NOMO-1 treated with dmso at 0.1 percent for 144 hours (cell line): ENCODE measurements around the gene ARHGAP24.

Experiments
- DNase-seq: peaks from one replicate; lab custom pipeline; 2025; ENCODE audit not compliant: unreplicated experiment; lab: John Stamatoyannopoulos, UW

The ARHGAP24 gene

GRCh38 chr4:85577307-85577706 is 102.4 kb downstream of the ARHGAP24 start:
- DNase-seq = no peak

DNA sequence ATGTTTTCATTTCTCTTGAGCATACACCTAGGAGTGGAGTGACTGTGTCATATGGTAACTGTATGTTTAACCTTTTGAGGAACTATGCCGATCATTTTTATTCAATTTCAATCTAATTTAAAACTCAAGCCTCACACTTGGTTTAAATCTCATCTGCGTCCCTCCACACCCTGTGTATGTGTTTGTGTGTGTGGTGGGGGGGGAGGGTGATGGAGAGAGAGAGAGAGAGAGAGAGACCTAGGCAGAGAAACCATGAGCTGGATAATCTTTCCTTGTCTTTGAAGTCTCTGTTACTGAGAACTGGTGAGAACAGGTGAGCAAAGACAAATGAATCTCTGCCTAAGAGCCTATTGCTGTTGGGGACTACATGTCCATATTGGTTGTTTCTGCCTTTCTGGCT is 105.0 kb downstream of the ARHGAP24 start:
- no peak for DNase-seq

GRCh38 chr4:85580489-85580888 is 105.5 kb downstream of the ARHGAP24 start:
- DNase-seq = no peak

DNA sequence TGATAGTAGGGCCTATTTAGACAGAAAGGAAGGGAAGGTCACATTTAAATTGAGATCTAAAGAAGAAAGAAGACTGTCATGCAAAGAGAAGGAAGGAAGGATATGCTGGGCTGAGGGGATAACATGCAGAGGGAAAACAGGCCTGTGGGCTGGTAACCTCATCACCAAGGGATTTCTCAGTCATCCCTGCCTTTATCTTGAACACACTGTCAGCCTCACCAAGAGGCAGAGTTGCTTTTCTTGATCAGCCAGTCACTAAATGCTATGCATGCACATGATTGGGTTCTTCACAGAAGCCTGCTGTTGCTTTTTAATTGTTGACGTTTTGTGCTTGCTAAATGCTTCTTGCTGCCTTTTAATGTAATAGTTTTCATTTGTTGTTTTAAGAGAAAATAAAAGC is 113.0 kb downstream of the ARHGAP24 start:
- DNase-seq = no peak

- no peak for DNase-seq
These were observed 116.6 kb downstream of the ARHGAP24 start for GRCh38 chr4:85591406-85592098.

DNA sequence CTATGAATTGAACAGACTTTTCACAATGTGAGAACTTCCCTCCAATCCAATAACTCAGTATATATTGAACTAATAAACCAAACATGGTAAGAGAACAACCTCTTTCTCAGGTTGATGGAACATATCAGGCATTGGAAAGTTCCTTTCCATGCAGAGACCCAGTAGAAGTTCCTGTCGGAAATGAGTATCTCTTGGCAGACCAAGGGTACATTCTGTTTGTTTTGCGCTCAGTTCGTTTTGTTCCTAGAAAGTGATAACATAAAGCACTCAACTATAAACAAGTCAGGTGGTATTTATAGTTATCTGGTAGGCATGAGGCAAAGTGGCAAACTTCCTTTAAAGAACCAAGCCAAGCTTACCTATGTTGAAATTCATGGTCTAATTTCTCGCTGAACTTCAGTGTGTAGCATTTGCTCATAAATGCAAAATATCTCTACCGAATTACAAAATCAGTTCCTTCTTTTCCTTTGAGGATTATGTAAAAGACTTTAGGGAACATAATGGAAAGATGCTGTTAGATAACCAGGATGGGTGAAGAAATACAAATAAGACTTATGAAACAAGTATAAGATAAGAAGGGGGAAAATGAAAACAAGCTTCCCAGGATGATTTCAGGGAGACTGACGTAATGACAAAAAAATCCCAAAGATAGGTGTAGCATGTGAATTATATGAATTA is 120.3 kb downstream of the ARHGAP24 start:
- no peak for DNase-seq

GRCh38 chr4:85595796-85596559 is 121.0 kb downstream of the ARHGAP24 start:
- DNase-seq = no peak

DNA sequence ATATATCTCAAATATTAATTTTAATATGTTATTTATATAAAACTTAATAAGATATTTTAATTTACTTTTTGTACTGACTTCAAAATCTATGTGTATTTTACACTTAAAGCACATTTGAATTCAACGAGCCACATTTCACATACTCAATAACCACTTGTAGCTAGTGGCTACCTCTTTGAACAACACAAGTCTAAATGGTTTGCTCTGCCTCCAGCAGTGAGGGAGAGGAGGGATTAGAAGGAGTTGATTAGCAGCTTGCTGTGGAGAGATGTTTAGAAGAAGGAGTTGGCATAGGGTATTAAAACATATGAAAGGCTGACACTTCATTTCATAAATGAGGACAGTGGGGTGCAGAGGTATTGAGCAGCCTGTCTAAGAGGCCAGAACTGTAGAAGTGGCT is 124.0 kb downstream of the ARHGAP24 start:
- DNase-seq = no peak

- no peak for DNase-seq
These were observed 125.6 kb downstream of the ARHGAP24 start for GRCh38 chr4:85600501-85600900.

DNA sequence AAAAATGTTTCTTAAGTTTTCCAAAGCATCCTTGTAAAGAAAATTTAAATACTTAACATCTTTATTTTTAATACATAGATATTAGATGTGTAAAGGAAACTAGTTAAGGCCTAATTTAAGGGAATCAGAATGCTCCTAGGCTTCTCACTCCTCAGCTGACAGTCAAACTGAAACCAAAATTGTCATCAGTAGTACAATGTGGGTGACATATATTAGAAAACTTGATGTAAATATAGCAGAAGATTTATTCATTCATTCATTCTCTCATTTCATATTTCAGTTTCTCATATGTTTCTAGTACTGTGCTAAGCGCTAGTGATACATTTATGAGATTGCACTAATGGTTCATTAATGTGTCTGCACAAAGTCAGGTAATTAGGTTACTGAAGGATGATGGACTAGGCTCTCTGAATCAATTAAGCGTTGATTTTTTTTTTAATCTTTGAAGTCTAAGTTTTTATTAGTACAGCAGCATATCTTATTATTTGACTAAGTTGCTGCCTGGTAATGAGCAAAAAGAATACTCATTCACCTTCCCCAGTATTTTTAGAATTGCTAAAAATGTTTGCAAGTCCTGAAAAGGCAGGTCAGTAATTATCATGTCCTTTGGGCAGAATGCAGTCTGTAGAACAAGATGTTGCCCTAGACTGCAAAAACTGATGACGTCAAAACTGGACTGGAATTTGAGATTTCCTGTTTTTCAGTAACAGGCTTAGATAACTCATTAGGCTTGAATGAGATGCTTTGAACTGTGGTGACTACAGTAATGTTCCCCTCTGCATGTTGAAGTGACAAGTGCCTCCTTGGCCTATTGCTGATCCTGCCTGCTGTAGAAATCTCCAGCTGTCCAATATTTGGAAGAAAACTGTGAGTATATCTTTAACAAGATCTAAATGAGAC is 128.7 kb downstream of the ARHGAP24 start:
- no peak for DNase-seq

- DNase-seq = no peak
These were observed 131.6 kb downstream of the ARHGAP24 start for GRCh38 chr4:85606505-85606904.

DNA sequence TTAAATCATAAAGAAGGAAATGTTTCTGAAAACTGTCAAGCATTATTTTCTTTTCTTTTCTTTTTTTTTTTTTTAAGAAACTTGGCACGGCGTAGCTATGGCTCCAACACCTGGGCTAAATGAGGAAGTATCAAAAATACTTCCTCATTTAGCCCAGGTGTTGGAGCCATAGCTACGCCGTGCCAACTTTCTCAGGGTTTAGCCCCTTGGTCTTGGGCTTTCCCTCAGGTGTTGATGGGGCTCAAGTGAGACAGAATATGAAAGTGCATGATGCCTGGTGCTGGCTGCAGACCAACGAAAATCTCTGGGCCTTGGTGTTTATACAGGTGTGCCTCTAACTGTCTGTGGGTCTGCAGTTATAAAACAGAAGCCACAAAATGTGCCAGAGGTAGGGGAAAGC is 132.7 kb downstream of the ARHGAP24 start:
- no peak for DNase-seq

- DNase-seq = no peak
These were observed 135.5 kb downstream of the ARHGAP24 start for GRCh38 chr4:85610450-85610849.

- no peak for DNase-seq
These were observed 136.7 kb downstream of the ARHGAP24 start for GRCh38 chr4:85611661-85612060.

DNA sequence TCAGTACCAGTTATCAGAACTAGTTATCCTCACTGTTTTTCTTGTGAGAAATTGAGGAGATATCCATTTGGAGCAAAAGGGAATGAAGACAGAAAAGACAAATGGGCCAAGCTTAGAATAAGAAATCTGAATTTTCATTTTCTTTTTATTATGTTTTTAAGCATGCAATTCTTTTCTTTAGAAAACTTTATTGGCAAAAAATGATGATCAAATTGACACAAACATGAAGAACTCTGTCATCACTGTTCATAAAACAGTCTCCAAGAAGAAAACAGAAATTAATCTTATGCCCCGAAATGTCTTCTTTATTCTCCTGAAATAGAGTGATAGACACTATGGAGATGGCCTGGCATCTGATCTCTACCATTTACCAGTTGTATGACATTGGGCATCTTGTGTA is 139.0 kb downstream of the ARHGAP24 start:
- no peak for DNase-seq

- DNase-seq = no peak
These were observed 141.0 kb downstream of the ARHGAP24 start for GRCh38 chr4:85615952-85616351.

DNA sequence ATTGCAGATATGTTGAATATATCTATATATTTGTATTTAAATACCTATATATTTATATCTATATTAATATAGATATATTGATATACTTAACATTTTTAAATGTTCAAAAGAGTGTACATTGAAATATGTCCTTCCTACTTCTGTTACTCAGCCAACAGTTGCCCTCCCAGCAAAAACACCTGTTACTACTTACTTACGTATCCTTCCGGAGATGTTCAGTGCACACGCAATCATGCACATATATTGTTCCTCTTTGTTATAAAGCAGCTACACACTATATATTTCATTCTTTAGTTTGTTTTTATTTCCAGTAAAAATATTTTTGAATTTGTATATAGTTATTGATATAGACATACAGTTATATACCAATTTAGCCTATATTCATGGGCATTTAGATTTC is 142.3 kb downstream of the ARHGAP24 start:
- DNase-seq = no peak

DNA sequence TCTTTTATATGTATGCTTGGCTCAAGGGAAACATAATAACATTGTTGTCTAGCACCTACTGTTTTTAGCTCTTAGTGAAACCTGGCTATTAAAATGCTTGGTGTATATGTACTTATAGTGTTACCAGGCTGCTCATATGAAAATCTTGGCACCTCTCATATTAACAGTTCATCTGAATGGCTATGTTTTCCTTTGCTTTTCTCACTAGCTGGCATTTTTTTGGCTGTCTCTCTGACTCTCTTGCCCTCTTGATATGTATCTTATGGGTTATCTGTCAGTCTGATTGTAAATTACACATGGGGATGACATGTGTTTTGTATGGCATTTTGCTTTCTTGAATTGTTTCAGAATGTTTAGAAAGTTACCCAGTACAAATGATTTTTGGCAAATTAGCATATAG is 158.0 kb downstream of the ARHGAP24 start:
- no peak for DNase-seq

DNA sequence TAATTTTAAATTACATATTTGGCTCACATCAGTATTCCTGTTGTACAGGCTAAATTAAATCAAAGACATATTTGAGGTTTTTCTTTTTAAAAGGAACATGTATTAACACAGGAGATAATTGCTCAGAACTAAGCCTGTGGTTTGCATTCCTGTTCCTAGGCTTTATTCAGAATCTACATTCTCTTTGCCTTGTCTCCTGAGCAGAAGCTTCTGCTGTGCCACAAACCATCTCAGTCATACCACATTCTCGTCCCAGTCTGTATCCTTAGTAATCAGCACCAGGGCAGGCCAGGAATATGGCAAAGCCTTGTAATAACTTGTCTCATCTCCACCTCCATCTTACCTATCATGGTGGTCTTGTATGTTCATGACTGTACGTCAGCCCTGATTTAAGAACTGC is 162.8 kb downstream of the ARHGAP24 start:
- DNase-seq = no peak

DNA sequence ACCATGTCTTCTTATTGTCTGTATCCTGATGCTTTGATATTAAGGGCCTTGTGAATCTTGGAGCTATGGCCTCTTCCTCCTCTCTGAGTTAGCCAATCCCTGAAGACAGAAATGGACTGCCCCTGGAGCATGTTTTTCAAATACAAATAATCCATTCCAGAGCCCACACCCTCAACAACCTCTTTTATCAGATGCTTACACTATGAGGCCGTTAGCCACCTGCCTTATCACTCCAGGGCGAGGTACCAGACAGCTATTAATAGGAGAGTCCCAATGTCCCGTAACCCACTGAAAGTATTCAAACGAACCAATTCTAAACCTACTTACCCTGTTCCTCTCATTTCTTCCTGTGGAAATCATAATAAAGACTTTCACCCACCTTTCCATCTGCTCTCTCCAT is 165.0 kb downstream of the ARHGAP24 start:
- no peak for DNase-seq
